ENCODE data around the gene EYA4.

EYA4 gene

DNA sequence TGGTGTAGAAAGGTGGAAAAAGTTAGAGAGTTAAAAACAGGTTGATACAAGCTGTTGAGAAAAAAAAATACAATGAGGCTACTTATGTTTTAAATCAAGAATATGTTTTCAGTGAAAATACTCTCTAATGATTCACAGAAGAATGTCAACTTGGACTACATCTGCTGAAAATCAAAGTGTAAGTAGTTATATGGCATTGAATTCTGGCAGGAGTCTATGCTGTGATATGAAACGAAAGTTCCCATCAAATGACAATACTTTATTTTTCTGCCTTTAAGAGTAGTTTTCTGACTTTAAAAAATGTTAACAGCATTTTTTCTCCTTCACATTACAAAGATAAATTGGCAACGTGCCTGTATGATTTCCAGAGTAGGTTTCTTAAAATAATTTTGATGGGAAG lies 158.3 kb downstream of the EYA4 start:
- H3K4me3 ChIP-seq (ENCODE audit: low read depth, low read length) = no peak overlapping the region
- TF ChIP-seq, protein P1, sequence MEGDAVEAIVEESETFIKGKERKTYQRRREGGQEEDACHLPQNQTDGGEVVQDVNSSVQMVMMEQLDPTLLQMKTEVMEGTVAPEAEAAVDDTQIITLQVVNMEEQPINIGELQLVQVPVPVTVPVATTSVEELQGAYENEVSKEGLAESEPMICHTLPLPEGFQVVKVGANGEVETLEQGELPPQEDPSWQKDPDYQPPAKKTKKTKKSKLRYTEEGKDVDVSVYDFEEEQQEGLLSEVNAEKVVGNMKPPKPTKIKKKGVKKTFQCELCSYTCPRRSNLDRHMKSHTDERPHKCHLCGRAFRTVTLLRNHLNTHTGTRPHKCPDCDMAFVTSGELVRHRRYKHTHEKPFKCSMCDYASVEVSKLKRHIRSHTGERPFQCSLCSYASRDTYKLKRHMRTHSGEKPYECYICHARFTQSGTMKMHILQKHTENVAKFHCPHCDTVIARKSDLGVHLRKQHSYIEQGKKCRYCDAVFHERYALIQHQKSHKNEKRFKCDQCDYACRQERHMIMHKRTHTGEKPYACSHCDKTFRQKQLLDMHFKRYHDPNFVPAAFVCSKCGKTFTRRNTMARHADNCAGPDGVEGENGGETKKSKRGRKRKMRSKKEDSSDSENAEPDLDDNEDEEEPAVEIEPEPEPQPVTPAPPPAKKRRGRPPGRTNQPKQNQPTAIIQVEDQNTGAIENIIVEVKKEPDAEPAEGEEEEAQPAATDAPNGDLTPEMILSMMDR (IDR thresholded peaks at IDR 0.05; ENCODE audit: borderline replicate concordance, insufficient read depth, low read depth, low read length) = no peak

DNA sequence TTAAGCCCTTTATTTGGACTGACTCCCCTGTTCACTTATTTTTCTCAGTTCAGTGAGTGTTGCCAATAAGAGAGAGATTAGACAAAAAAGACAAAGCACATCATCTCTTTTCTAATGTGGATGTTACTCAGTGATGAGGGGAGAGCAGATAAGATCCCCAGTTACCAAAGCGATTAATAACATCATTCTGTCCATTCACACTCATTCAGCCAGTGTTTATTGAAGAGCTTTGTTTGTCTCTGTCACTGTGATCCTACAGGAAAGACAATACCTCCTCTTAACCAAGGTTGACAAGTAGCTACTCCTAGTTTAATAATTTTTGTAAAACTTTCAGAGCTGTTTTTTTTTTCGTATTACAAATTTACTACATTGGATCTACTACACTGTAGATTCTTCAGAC lies 163.0 kb downstream of the EYA4 start:
- H3K4me3 ChIP-seq (ENCODE audit: low read depth, low read length) = no peak overlapping the region
- TF ChIP-seq, protein P1 (IDR thresholded peaks at IDR 0.05; ENCODE audit: borderline replicate concordance, insufficient read depth, low read depth, low read length) = no peak

DNA sequence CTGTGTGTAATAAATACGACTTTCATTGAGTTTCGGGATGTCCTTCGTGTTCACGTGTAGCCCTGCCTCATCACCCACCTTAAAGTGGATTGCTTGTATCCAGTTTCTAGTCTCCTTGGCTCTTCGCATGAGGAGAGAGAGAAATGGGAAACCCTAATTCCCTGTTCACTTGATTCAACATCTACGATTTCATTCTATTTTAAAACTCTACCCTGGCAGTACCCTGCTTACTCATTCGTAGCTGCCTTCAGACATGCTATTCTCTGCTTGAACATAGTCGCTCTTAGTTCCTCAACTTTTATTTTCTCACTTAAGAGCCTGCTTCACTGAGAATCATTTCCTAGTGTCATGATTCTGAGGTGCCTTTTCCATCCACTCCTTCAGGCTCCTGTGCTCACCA lies 163.6 kb downstream of the EYA4 start:
- TF ChIP-seq, protein P1 (IDR thresholded peaks at IDR 0.05; ENCODE audit: borderline replicate concordance, insufficient read depth, low read depth, low read length) = no peak
- no peak overlapping the region for H3K4me3 ChIP-seq (ENCODE audit: low read depth, low read length)

DNA sequence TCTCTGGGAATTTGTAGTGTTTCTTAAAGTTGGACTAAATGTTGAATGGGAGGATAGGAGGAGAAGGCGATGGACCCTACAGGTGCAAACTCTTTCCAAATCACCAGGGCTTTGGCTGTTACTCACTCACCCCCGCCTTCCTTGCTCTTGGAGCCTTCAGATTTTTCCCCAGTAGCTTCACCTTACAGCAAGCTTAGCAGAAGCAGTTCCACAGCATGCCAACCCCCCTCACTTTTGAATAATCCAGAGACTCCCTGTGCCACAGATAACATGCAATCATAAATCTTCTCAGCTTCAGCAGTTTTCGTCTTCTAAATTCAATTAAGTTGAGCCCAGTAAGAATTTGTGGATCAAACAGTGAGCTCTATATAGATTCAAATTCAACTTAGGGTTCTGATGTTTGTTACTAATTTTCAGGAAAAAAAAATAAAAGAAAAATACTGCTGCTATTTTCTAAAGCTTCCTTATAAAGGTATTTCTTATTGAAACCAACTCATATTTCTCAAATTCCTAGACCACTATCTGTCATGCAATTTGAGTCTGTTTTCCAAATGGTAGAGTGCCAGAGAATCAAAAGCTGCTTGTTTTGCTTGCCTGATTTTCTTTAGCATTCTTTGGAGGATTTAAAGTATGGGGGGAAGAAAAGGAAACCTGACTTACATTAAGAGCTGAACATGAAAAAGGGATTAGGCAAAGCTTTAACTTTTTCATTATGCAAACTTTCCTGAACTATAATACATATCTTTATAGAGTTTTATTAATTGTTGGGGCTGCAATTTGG lies 166.4 kb downstream of the EYA4 start:
- H3K4me3 ChIP-seq (ENCODE audit: low read depth, low read length) = no peak overlapping the region
- TF ChIP-seq, protein P1 (IDR thresholded peaks at IDR 0.05; ENCODE audit: borderline replicate concordance, insufficient read depth, low read depth, low read length) = no peak

DNA sequence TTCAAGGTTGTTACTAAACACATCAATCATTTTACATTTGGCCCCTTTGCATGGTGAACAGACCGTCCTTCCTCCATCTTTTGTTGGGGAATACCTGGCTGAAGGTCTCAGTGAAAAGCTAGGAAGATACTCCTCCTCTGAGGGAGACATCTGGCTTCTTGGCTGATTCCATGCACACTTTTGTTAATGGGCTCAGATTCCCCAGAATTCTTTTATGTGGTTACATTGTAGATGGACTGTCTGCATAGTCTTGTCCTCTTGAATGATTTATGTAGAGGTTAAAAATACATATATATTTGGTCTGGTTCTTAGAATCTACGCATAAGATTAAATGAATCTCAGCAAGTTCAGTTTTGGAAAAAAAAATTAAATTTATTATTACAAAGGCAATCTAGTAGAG lies 167.0 kb downstream of the EYA4 start:
- no peak overlapping the region for H3K4me3 ChIP-seq (ENCODE audit: low read depth, low read length)

DNA sequence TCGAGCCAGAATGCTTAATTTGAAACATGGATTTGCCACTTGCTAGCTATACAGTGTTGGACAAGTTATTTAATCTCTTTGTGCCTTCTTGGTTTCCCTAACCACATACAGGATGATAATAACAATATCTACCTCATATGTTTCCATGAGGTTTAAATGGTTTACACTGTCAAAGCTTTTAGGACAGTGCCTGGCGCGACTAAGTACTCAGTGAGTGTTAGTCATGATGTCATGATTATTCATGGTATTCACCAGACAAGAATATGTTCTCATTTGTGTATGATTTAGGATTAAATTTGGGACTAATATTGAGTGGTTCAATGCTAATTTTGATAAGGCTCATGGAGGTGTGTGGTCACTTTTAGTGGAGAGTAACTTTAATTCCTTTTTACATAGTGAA lies 167.4 kb downstream of the EYA4 start:
- TF ChIP-seq, protein P1 (IDR thresholded peaks at IDR 0.05; ENCODE audit: borderline replicate concordance, insufficient read depth, low read depth, low read length) = no peak
- H3K4me3 ChIP-seq (ENCODE audit: low read depth, low read length) = no peak overlapping the region

More for the DNA sequence above, 167.0 kb downstream of the EYA4 start:
- TF ChIP-seq, protein P1 (IDR thresholded peaks at IDR 0.05; ENCODE audit: borderline replicate concordance, insufficient read depth, low read depth, low read length) = no peak

Measured in GM12875 (cell line).